Breast epithelium (tissue), 4 donors: ENCODE measurements around the gene FOLR1. TPM values are rescaled to one million over a fixed set of nuclear protein-coding genes. Genes with fewer than 3 reads are reported as not detected.

ENCODE experiments used
- DNase-seq, 2 donors: peaks; one replicate each; pipeline ENCODE4 v3.0.0-alpha.2; 2019; ENCODE audit warnings: low spot score in 2 of 2
- H3K27ac ChIP-seq, 2 donors: fragments of 200-600 bp; sonication (generic) in 1 of 2; one replicate each; pipeline ENCODE4 v1.5.1; 2016 to 2019; ENCODE audit warnings: mild to moderate bottlenecking in 1 of 2
- H3K27me3 ChIP-seq, 2 donors: fragments of 200-600 bp; sonication (generic) in 1 of 2; one replicate each; pipeline versions ENCODE4 v1.5.1 to v1.6.0; 2017 to 2019; ENCODE audit warnings: control low read depth in 1 of 2, mild to moderate bottlenecking in 1 of 2
- H3K36me3 ChIP-seq: fragments of 200-600 bp; one replicate; pipeline ENCODE4 v1.5.1; 2019
- H3K4me1 ChIP-seq, 2 donors: fragments of 200-600 bp; sonication (generic); one replicate each; pipeline ENCODE4 v1.5.1; 2016 to 2019; ENCODE audit warnings: control low read depth in 1 of 2
- H3K4me3 ChIP-seq, 3 donors: fragments of 200-600 bp; sonication (generic); 1 replicate in 2 of 3; 2 replicates in 1 of 3; pipeline ENCODE4 v1.5.1; 2016 to 2019; ENCODE audit warnings: mild to moderate bottlenecking in 3 of 3, moderate library complexity in 2 of 3
- H3K9me3 ChIP-seq, 2 donors: fragments of 200-600 bp; sonication (generic) in 1 of 2; one replicate each; pipeline ENCODE4 v1.5.1; 2016 to 2019; ENCODE audit warnings: control low read depth in 1 of 2
- CTCF ChIP-seq, 3 donors: fragments of 450-650 bp; IDR thresholded peaks; one replicate each; pipeline ENCODE4 v1.5.1; 2016 to 2017; ENCODE audit warnings: antibody characterized with exemption in 3 of 3, mild to moderate bottlenecking in 3 of 3, moderate library complexity in 3 of 3
- POLR2A ChIP-seq: fragments of 450-650 bp; IDR thresholded peaks from one replicate; pipeline ENCODE4 v1.6.1; 2016; ENCODE audit warnings: antibody characterized with exemption, mild to moderate bottlenecking, moderate library complexity
- POLR2AphosphoS5 ChIP-seq, 3 donors: sonication (generic); formaldehyde crosslinking; IDR thresholded peaks; one replicate each; pipeline ENCODE4 v1.6.1; 2017; ENCODE audit warnings: antibody characterized with exemption in 3 of 3
- intact Hi-C: fragments of 100-400 bp; cut with DNase I; formaldehyde crosslinking; loops from one replicate; pipeline ENCODE4 v1.15.1; 2023; ENCODE audit warnings: low total_unique reads
- total RNA-seq, 3 donors: library from RNA; depleted of rRNA; stranded (reverse); fragments of >200 nt; gene quantifications; one replicate each; pipeline ENCODE4 v1.1.0, GENCODE V29; 2016

The FOLR1 gene
- total RNA-seq, 3 donors from 2014 or later, result 11.8 to 45.2 TPM; not detected in 1

GRCh38 chr11:72229925-72230763 is 38.2 kb downstream of the FOLR1 start:
- peak in 1 of 2 donors; percentile 43 for DNase-seq
- intact Hi-C loops, result no loop called here
- peaks cover 5% of the 10 kb centered on the region for H3K36me3 ChIP-seq

GRCh38 chr11:72230764-72231365 is 38.9 kb downstream of the FOLR1 start:
- H3K9me3 ChIP-seq, result no peaks in the 10 kb centered on the region
- intact Hi-C loops, result no loop called here
- no peak overlapping the region for H3K4me3 ChIP-seq
- H3K4me1 ChIP-seq, result peaks cover 1 to 12% of the 10 kb centered on the region in 2 donors
- DNase-seq, result peak in 1 of 2 donors; percentile 13
- H3K27ac ChIP-seq, result no peak overlapping the region
- TF ChIP-seq POLR2A (no peak), CTCF (IDR thresholded peaks at IDR 0.05) (no peak), POLR2AphosphoS5 (IDR thresholded peaks at IDR 0.05) (no peak)
- peaks cover 5% of the 10 kb centered on the region for H3K36me3 ChIP-seq
- no peaks in the 10 kb centered on the region for H3K27me3 ChIP-seq

More at GRCh38 chr11:72229925-72230763, 38.2 kb downstream of the FOLR1 start:
- no peaks in the 10 kb centered on the region for H3K27me3 ChIP-seq
- H3K9me3 ChIP-seq, result no peaks in the 10 kb centered on the region
- no peak overlapping the region for H3K4me3 ChIP-seq
- peaks cover 7 to 17% of the 10 kb centered on the region in 2 donors for H3K4me1 ChIP-seq
- TF ChIP-seq CTCF (IDR thresholded peaks at IDR 0.05), result no peak
- H3K27ac ChIP-seq, result no peak overlapping the region

- intact Hi-C loops, result no loop called here
- H3K4me1 ChIP-seq, result peaks cover 0 to 9% of the 10 kb centered on the region in 2 donors
- no peaks in the 10 kb centered on the region for H3K9me3 ChIP-seq
- H3K27ac ChIP-seq, result no peak overlapping the region
- no peaks in the 10 kb centered on the region for H3K27me3 ChIP-seq
- H3K36me3 ChIP-seq, result peaks cover 5% of the 10 kb centered on the region
- peak in 1 of 2 donors; percentile 16 for DNase-seq
- TF ChIP-seq POLR2A, result no peak
- TF ChIP-seq CTCF (IDR thresholded peaks at IDR 0.05), result no peak
- no peak for TF ChIP-seq POLR2AphosphoS5 (IDR thresholded peaks at IDR 0.05)
- no peak overlapping the region for H3K4me3 ChIP-seq
Measured at GRCh38 chr11:72231396-72232259, 39.7 kb downstream of the FOLR1 start.

GRCh38 chr11:72232260-72233055 is 40.5 kb downstream of the FOLR1 start:
- intact Hi-C loops, result no loop called here
- no peak overlapping the region for H3K27ac ChIP-seq
- no peaks in the 10 kb centered on the region for H3K9me3 ChIP-seq
- peak in 1 of 2 donors; percentile 16 for DNase-seq
- no peaks in the 10 kb centered on the region for H3K27me3 ChIP-seq
- peaks cover 5% of the 10 kb centered on the region for H3K36me3 ChIP-seq
- no peak overlapping the region for H3K4me3 ChIP-seq
- no peak for TF ChIP-seq CTCF (IDR thresholded peaks at IDR 0.05)
- TF ChIP-seq POLR2A, result no peak
- TF ChIP-seq POLR2AphosphoS5 (IDR thresholded peaks at IDR 0.05), result no peak
- peaks cover 0 to under 1% of the 10 kb centered on the region in 2 donors for H3K4me1 ChIP-seq
